ENCODE results near the gene SERPINB5.

SERPINB5 gene

DNA sequence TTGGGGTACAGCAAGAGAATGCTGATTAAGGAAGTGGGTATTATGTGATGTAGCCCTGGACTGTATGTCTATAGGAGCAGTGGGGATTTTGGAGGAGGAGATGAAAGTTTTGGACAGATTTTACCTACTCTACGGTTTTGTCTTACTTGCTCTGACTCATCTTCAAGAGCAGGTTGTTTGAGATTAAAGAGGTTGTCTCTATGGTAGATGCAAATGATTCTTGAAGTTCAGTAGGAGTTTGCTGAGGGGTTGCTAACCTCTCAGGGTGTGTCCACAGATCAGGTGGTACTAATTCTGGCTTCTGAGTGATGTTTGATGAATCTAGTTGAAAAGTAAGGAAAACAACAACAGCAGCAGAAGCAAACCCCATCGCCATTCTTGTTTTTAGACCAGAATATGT, 55.7 kb downstream of the SERPINB5 start:
- ATAC-seq, result no peak

DNA sequence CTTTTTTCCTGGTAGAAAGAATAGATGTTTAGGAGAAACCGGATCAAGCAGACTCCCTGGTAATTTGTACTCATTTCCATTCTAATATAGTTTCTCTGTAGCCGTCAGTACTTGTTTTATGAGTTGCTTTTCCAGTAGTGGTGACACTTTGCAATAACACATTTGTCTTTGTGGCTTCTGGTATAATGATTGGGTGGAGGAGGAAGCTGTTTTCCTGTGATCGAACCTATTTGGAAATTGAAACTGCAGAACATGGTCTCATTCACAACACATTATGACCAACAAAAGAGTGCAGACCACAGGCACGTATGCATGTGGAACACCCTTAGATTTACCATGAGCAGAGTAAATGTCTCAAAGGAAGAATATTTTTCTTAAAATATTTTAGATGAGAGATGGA, 57.9 kb downstream of the SERPINB5 start:
- no peak for ATAC-seq

DNA sequence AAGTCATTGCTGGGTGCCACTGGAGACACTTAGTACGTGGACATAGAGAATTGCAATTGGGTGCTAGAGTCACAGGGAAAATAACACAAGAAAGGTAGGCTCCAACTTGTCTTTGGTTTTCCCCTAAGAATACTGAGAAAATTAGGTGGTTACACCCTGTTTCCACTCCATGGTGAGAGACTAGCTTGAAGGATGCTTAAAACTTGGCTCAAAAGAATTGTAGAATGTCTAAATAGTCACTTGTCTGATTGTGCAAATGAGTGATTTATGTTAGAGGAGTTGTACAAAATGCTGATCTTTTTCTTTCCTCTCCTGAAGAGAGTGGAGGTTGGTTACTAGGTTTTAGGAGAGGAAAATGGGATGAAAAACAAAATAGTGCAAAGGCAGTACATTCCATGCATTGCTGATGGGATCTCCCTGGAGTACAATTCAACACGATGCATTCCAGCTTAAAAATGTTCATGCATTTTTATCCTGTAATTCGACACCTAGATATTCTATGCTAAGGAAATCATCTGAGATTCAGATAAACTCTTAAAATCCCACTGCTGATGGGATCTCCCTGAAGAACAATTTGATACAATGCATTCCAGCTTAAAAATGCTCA, 63.2 kb downstream of the SERPINB5 start:
- no peak for ATAC-seq

DNA sequence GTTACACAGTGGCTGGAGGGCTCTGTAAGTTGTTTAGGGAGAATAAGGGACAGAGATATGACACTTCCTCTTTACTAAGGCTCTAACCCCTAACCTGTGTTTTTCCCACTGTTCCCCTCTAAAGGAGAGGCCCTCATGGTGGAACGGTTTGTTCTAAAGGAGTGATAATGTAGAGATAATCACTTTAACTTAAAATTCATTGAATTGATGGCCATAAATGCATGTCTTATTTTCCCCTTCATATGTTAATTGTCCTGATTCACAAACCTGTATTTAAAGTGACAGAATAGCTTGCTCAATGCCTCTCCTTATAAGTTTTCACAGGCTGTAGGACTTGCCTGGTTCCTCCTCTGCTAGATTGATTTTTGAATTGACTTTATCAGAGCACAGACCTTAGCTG, 65.3 kb downstream of the SERPINB5 start, which contains the start of gene SERPINB12:
Gene SERPINB12, plus strand, starts transcription at position 301 of the 400 bp plus-strand sequence. CDS start 13,791 bp downstream, outside the sequence.
- ATAC-seq, result no peak

- no peak for ATAC-seq
Observed at GRCh38 chr18:63544017-63544416, 67.3 kb downstream of the SERPINB5 start.

DNA sequence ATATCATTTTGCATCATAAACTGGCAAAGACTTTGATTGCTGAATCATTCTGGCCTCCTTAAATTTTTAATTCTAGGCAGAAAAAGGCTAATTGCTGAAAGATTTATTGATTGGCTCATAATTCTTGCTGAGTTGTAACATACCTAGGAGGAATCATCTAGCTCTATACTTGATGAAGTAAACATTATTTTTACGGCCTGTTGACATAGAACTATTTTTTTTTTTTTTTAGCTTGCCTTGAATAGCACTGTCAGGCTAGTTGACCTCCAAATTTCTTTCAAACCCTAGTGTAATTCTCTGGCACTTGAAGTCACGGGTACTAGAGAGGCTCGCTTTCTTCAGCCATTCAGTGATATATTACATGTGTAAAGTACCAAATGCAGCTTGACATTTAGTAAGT, 68.2 kb downstream of the SERPINB5 start:
- ATAC-seq, result no peak

DNA sequence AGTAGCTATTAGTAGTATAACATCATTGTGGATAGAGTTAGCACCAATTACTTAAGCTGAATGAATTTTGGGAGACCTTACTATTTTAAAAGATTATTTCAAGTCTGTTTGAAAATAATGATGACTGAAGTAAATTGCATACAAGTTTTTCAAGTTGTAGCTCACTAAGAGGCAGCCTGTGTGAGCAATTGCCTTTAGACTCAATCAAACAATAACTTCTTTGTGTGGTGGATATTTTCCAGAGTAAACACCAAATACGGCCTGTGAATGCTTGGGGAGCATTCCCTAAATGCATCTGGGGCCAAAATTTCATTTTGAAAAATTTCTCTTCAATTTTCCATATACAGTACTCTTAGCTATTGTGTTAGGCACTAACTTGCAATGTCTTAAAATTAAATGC, 73.3 kb downstream of the SERPINB5 start:
- no peak for ATAC-seq

GRCh38 chr18:63551769-63552168, 75.0 kb downstream of the SERPINB5 start:
- ATAC-seq, result no peak

DNA sequence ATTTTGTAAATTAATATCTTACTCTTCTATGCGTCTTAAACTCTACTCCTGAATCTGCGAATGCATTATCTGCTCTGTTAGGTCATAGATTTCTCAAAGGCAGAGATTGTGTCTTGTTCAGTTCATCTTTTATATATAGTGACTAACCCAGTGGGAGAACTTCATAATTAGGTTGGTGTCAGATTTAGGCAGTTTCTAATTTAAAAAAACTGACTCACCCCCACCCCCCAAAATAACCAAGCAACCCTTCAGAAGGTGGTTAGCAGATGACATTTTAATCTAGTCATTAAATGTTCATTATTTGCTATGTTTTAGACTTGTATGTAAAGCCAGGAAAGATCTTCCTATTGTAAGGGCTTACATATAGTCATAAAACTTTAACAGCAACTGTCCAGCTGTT, 75.8 kb downstream of the SERPINB5 start:
- ATAC-seq, result no peak

DNA sequence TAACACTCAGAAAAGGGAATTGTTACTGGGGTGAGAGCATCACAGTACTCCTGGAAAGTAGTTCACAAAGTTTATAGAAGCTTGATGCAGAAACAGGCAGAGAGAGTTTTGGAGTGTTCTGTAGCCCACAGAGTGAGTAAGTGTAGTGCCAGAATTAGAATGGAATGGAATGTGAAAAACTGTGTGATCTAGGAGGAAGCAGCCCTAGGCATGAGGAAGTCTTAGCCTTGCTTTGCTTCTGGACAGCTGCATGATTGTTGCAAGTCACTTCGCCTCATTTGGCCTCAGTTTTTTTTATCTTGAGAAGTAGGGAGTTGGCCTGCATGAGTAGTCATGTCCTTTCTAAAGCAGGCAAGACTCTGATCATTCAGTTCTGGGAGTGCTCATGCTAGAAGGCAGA, 76.3 kb downstream of the SERPINB5 start:
- ATAC-seq, result no peak
